Mononuclear cell (primary cell): Measurements from ENCODE around the gene CLK3. TPM values are rescaled to one million over a fixed set of nuclear protein-coding genes. Genes with fewer than 3 reads are reported as not detected.
"Not testable (repeated sequence)": the region's sequence is repeated elsewhere in the genome, so short reads cannot be mapped to it uniquely, and the experiment has no call there.

ENCODE experiments used
- H3K27me3 ChIP-seq: 2 replicates; pipeline ENCODE4 v1.6.0; 2011; ENCODE audit warnings: low read length, control low read depth; ENCODE audit not compliant: insufficient read depth
- H3K4me1 ChIP-seq: 2 replicates; pipeline ENCODE4 v1.5.1; 2011; ENCODE audit warnings: mild to moderate bottlenecking, low read length, control low read depth; ENCODE audit not compliant: insufficient read depth
- H3K4me3 ChIP-seq: 2 replicates; pipeline ENCODE4 v1.5.1; 2011; ENCODE audit warnings: mild to moderate bottlenecking, low read length, moderate library complexity
- H3K9me3 ChIP-seq: 2 replicates; pipeline ENCODE4 v1.5.1; 2011; ENCODE audit warnings: low read depth, mild to moderate bottlenecking, control low read depth, low read length
- total RNA-seq: library from RNA; depleted of rRNA; stranded (reverse); fragments of >200 nt; gene quantifications from one replicate; pipeline ENCODE4 v1.2.3, GENCODE V29; 2012

Gene CLK3
- total RNA-seq, 1 donor, result 158 TPM

GRCh38 chr15:74636984-74637383 is 21.3 kb downstream of the CLK3 start:
- Histone ChIP-seq H3K9me3 (no peaks in the 10 kb centered on the region), H3K27me3 (no peaks in the 10 kb centered on the region), H3K4me3 (no peak overlapping the region), H3K4me1 (no peaks in the 10 kb centered on the region)

DNA sequence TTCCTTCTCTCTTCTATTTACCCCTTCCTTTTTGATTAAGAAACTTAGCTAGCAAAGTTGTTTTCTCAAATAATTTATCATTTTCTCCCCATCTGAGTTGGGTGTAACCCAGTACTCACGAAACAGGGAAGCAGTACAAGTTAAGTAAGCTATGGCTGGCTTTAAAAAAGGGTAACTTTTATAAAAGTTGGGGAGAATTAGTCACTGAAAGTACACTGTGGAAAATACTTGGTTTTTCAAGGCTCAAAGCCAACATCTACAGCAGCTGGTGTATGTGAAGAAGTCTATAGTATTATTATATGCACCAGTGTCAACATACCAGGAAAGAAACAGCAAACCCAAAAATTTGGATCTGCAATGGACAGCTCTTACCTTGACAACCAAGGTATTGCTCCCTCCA is 25.5 kb downstream of the CLK3 start:
- no peaks in the 10 kb centered on the region for H3K27me3 ChIP-seq
- no peaks in the 10 kb centered on the region for H3K9me3 ChIP-seq
- H3K4me1 ChIP-seq, result no peaks in the 10 kb centered on the region
- no peak overlapping the region for H3K4me3 ChIP-seq

DNA sequence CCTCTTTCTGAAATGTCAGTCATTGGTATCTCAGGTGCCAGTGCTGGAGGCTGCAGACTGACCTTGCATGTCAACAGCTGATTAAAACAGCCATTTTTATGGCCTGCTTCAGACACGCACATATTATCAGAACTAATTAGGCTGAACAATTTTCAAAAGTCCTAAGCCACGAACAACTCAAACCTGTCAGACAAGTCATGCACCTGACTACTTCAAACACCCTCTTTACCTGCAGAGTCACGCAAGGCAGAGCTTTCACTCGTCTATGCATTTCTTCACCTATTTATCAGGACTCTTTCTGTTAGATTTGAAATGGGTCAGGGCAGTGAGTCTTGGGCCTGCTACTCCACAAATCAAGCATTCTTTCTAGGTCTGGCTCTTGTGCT is 26.7 kb downstream of the CLK3 start:
- Histone ChIP-seq H3K27me3 (no peaks in the 10 kb centered on the region), H3K4me3 (no peak overlapping the region)

GRCh38 chr15:74642734-74643664 is 27.4 kb downstream of the CLK3 start:
- H3K4me1 ChIP-seq, result no peaks in the 10 kb centered on the region
- no peaks in the 10 kb centered on the region for H3K9me3 ChIP-seq
- H3K4me3 ChIP-seq, result no peak overlapping the region
- H3K27me3 ChIP-seq, result no peaks in the 10 kb centered on the region

More for the DNA sequence above, 26.7 kb downstream of the CLK3 start:
- H3K9me3 ChIP-seq, result no peaks in the 10 kb centered on the region
- H3K4me1 ChIP-seq, result no peaks in the 10 kb centered on the region

DNA sequence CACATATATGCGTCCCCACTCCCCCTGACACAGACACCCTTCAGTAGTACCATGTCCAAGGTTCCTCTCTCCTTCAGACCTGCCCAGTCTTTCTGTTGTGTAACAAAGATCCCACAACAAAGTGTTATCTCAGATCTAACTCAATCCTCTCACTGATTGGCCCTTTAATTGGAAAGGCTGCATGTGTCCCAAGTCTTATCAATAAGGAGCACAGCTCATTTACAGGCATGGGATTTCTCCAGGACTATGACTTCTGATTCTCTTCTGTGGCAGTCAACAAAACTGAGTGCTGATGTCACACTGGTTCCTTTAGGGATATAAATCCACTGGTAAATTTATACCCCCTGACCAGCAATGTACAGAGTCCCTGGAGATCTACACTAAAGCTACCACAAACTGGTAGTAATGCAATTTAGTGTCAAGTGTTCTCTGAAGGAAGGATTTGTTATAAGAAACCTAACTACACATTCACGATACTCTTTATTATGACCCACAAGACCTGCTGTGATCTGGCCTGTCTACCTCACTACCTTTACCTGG is 28.1 kb downstream of the CLK3 start:
- Histone ChIP-seq H3K4me1 (no peaks in the 10 kb centered on the region), H3K4me3 (no peak overlapping the region), H3K9me3 (no peaks in the 10 kb centered on the region), H3K27me3 (no peaks in the 10 kb centered on the region)

- no peaks in the 10 kb centered on the region for H3K27me3 ChIP-seq
- no peaks in the 10 kb centered on the region for H3K4me1 ChIP-seq
- H3K4me3 ChIP-seq, result no peak overlapping the region
- no peaks in the 10 kb centered on the region for H3K9me3 ChIP-seq
Measured at GRCh38 chr15:74646480-74646879, 30.8 kb downstream of the CLK3 start.

- Histone ChIP-seq H3K27me3 (no peaks in the 10 kb centered on the region), H3K9me3 (no peaks in the 10 kb centered on the region), H3K4me1 (peaks cover 1% of the 10 kb centered on the region), H3K4me3 (no peak overlapping the region)
Measured at GRCh38 chr15:74648051-74648842, 32.6 kb downstream of the CLK3 start.

GRCh38 chr15:74651242-74651741 is 35.7 kb downstream of the CLK3 start:
- Histone ChIP-seq H3K4me3 (no peak overlapping the region), H3K4me1 (peaks cover 7% of the 10 kb centered on the region), H3K9me3 (no peaks in the 10 kb centered on the region)

GRCh38 chr15:74653426-74654102 is 37.9 kb downstream of the CLK3 start:
- H3K4me1 ChIP-seq, result peaks cover 7% of the 10 kb centered on the region
- no peaks in the 10 kb centered on the region for H3K9me3 ChIP-seq
- H3K27me3 ChIP-seq, result no peaks in the 10 kb centered on the region
- no peak overlapping the region for H3K4me3 ChIP-seq

More at GRCh38 chr15:74651242-74651741, 35.7 kb downstream of the CLK3 start:
- no peaks in the 10 kb centered on the region for H3K27me3 ChIP-seq

- H3K9me3 ChIP-seq, result no peaks in the 10 kb centered on the region
- H3K4me1 ChIP-seq, result peaks cover 7% of the 10 kb centered on the region
- H3K4me3 ChIP-seq, result no peak overlapping the region
- H3K27me3 ChIP-seq, result no peaks in the 10 kb centered on the region
Measured at GRCh38 chr15:74655424-74655823, 39.8 kb downstream of the CLK3 start.

GRCh38 chr15:74656935-74657535 is 41.4 kb downstream of the CLK3 start:
- H3K27me3 ChIP-seq, result no peaks in the 10 kb centered on the region
- H3K9me3 ChIP-seq, result no peaks in the 10 kb centered on the region
- no peak overlapping the region for H3K4me3 ChIP-seq
- peaks cover 7% of the 10 kb centered on the region for H3K4me1 ChIP-seq

DNA sequence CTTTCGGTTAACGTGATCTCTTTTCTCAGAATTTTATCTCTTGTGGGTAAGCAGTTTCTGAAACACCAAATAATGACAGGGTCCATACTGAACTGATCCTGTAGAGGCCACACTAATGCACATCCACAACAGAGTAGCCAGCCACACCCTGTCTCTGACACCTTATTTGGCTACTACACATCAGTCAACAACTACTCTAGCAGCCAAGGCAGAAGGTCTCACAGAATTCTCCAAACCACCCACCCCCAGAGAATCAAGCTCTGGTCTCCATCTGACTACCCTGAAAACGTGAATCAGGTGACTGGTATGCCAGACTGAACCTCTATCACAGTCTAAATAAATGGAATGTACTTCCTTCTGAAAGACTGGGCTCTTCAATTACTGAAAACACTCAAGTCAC is 42.2 kb downstream of the CLK3 start:
- H3K9me3 ChIP-seq, result no peaks in the 10 kb centered on the region
- H3K27me3 ChIP-seq, result no peaks in the 10 kb centered on the region
- no peak overlapping the region for H3K4me3 ChIP-seq
- peaks cover 7% of the 10 kb centered on the region for H3K4me1 ChIP-seq

DNA sequence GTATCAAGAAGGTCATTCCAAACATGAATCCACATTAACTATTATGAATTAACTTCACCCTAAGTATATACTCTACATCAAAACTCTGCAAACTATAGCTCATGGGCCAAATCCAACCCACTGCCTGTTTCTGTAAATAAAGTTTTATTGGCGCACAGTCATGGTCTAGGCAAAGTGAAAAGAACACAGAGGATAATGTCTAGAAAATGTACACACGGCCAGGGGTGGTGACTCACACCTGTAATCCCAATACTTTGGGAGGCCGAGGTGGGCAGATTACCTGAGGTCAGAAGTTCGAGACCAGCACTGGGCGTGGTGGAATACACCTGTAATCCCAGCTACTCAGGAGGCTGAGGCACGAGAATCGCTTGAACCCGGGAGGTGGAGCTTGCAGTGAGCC is 45.6 kb downstream of the CLK3 start:
- H3K27me3 ChIP-seq, H3K9me3 ChIP-seq, H3K4me1 ChIP-seq, H3K4me3 ChIP-seq: not testable (repeated sequence)

DNA sequence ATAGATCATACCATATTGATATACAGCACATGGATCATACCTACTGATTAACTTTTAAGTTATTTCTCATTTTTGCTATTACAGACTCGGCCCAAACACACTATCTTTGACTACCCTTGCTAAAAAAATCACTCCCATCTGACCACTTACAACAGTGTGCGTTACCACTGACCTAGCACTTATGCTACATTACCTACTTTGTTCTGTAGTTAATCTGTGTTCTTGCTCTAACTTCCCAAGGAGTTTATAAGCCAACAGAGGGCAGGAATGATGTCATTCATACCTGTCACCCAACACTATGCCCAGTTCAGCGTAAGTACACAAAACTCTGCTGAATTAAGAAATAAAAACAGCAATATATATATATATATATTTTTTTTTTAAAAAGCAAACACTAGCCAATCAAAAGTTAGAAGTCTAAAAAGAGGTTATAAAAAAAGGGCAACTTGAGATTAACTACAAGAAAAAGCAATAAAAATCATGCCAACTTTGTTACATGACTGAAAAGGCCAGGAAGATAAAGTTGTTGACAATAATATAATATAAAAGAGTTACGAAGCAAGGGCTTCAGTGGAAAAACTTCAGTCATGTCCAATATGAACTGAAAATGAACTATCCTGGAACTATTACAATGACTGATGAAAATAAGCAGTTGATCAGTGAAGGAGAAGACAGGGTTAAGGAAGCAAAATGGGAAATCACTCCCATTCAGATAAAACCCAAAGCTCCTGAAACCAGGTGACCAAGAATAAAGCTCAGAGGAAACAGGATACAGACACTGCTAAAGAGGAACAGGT is 46.6 kb downstream of the CLK3 start:
- H3K27me3 ChIP-seq, result no peaks in the 10 kb centered on the region
- no peak overlapping the region for H3K4me3 ChIP-seq
- peaks cover 7% of the 10 kb centered on the region for H3K4me1 ChIP-seq
- no peaks in the 10 kb centered on the region for H3K9me3 ChIP-seq
